GM21576 (cell line): Measurements from ENCODE around the gene IL11RA.

Experiments
- ATAC-seq: cut with Tn5 transposase; IDR thresholded peaks from one replicate; pipeline ENCODE4 v1.9.1; 2021; ENCODE audit warnings: mild to moderate bottlenecking, moderate library complexity; ENCODE audit not compliant: unreplicated experiment

Gene IL11RA

GRCh38 chr9:34651876-34652601 is at the start of gene IL11RA:
TSS of gene IL11RA (plus strand) at chr9:34652185. CDS start at chr9:34655218, 3,033 bp downstream.
- no peak for ATAC-seq

GRCh38 chr9:34603610-34604231 is 48.3 kb upstream of the IL11RA start:
- peak; percentile 80 for ATAC-seq

- ATAC-seq = no peak
Observed at GRCh38 chr9:34606190-34606589, 45.8 kb upstream of the IL11RA start.

- no peak for ATAC-seq
Observed at GRCh38 chr9:34606905-34607304, 45.1 kb upstream of the IL11RA start.

GRCh38 chr9:34607331-34607730 is 44.7 kb upstream of the IL11RA start:
- no peak for ATAC-seq

GRCh38 chr9:34610434-34611206 is 41.4 kb upstream of the IL11RA start:
- no peak for ATAC-seq

GRCh38 chr9:34611251-34611810 is 40.7 kb upstream of the IL11RA start:
- ATAC-seq = peak; percentile 10

- ATAC-seq = peak; percentile 85
Observed at GRCh38 chr9:34611811-34612787, 39.9 kb upstream of the IL11RA start, which contains the start of gene RPP25L. TSS of gene RPP25L (minus strand) at chr9:34612097. CDS start at chr9:34611296, 801 bp downstream.

GRCh38 chr9:34612788-34613390 is 39.1 kb upstream of the IL11RA start:
- no peak for ATAC-seq

- ATAC-seq = no peak
Observed at GRCh38 chr9:34615132-34615531, 36.9 kb upstream of the IL11RA start.

GRCh38 chr9:34620061-34620994 is 31.7 kb upstream of the IL11RA start, which contains the start of gene DCTN3:
TSS of gene DCTN3 (minus strand) at chr9:34620495. CDS start at chr9:34620464, 31 bp downstream.
- peak; percentile 98 for ATAC-seq

- no peak for ATAC-seq
Observed at GRCh38 chr9:34623374-34624235, 28.4 kb upstream of the IL11RA start.

- ATAC-seq = no peak
Observed at GRCh38 chr9:34624475-34625185, 27.4 kb upstream of the IL11RA start.

GRCh38 chr9:34625186-34625486 is 26.8 kb upstream of the IL11RA start:
- no peak for ATAC-seq

GRCh38 chr9:34627716-34628655 is 24.0 kb upstream of the IL11RA start:
- ATAC-seq = no peak
